A172 (cell line): ENCODE measurements around the gene ATRNL1. TPM values are rescaled to one million over a fixed set of nuclear protein-coding genes. Genes with fewer than 3 reads are reported as not detected.

ENCODE experiments used
- DNase-seq: peaks from one replicate; pipeline ENCODE4 v3.0.0-alpha.2; 2015; ENCODE audit warnings: low spot score
- total RNA-seq: library from RNA; depleted of rRNA; stranded (reverse); fragments of >200 nt; shearing (Covaris generic); gene quantifications from 2 replicates; pipeline ENCODE4 v1.2.3, GENCODE V29; 2014; rRNA removed

Gene ATRNL1
- total RNA-seq, 1 experiment from 2014 or later = 11.4 TPM

GRCh38 chr10:115980470-115980869 is 887.3 kb downstream of the ATRNL1 start:
- no peak for DNase-seq

DNA sequence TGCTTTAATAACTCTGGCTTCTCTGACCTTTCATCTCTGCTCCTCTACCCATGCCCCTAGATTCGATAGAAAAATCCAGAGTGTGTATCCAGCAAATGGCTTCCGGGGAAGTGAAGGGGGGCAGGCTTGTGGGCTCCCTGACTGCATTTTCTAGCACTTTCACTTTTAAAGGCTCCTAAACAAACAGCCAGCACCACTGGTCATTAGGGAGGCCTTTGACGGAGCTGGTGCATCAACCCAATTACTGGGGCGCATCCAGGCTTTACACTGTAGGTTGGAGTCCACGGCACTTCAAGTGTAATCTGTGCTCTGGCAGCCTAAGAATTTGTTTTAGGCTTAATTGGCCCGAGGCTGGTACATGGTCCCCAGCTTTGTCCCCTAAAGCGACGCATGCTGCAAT is 887.9 kb downstream of the ATRNL1 start:
- DNase-seq = no peak

DNA sequence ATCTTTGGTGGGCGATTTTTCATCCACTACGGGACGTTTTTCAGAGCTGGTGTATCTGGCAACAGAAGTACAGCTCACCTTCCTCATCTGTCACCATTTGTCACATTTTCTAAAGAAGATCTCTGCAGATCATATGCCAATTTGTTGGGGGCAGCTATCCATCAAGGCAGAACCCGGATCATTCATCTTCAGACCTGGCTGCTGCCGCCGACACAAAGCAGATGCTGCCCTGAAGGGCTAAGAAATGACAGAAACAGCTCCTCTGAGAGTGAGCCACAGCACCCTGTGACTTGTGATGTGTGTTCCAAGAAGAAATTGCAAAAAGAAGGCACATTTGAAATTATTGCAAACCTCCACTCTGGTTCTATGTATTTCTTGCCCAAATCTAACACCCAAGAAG is 888.9 kb downstream of the ATRNL1 start:
- DNase-seq = no peak

- no peak for DNase-seq
Measured at GRCh38 chr10:115982526-115982925, 889.4 kb downstream of the ATRNL1 start.

GRCh38 chr10:115985786-115986185 is 892.6 kb downstream of the ATRNL1 start:
- no peak for DNase-seq

DNA sequence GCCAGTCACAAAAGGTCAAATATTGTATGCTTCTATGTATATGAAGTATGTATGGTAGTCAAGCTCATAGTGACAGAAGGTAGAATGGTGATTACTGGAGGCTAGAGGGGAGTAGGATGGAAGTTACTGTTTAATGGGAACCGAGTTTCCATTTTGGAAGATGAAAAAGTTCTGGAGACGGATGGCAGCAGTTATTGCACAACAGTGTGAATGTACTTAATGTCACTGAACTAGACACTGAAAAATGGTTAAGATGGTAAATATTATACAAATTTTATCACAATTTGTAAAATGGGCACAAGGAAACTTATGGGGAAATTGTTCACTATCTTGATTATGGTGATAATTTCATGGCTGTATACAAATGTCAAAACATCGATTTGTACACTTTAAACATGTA is 895.2 kb downstream of the ATRNL1 start:
- DNase-seq = no peak

DNA sequence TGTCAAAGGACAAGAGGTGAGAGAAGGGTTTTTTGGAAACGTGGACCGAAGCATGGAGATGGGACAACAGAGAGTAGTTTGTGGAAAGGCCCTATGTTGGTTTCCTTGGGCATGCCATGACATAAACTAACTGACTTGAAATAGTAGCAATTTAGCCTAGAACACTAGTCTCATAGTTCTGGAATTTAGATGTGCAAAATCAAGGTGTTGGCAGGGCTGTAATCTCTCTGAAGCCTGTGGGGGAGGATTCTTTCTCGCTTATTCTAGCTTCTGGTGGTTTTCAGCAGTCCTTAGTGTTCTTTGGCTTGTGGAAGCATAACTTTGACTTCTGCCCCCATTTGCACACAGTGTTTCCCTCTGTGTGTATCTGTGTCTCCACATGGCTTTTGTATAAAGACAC is 896.5 kb downstream of the ATRNL1 start:
- DNase-seq = no peak

GRCh38 chr10:115992236-115992986 is 899.2 kb downstream of the ATRNL1 start:
- DNase-seq = no peak

DNA sequence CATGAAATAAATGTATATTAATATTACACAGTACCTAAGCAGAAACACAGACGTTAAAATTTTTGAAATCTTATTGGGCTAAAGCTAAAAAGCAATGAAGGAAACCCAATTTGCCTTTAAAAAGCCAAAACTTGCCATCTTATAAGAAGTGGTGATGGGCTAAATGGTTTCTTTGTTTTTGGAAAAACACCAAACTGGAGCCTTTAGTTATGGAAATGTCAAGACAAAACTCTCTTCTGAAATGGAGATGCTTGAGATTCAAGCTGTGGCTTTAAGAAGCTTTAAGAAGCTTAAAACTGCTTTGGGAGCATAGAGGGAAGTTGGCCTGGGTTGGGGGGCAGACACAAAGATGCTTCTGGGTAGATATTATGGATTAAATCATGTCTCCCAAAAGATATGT is 902.9 kb downstream of the ATRNL1 start:
- no peak for DNase-seq

- DNase-seq = no peak
Measured at GRCh38 chr10:115998301-115998700, 905.1 kb downstream of the ATRNL1 start.

Other genes starting within 250 kb of the ATRNL1 start
- 57.0 and 63.4 TPM in 2 replicates for gene TRUB1, start 155.2 kb upstream of the ATRNL1 start, total RNA-seq